ENCODE results near the gene METTL26.

GRCh38 chr16:591892-592517 is 44.1 kb downstream of the METTL26 start:
- TF ChIP-seq ESRRA (IDR thresholded peaks at IDR 0.05; ENCODE audit: borderline replicate concordance, low read length) (no peak), CTCF (IDR thresholded peaks at IDR 0.05) (no peak), POLR2A (IDR thresholded peaks at IDR 0.05; ENCODE audit: low read length) (no peak), CEBPB (IDR thresholded peaks at IDR 0.05) (no peak), HMGXB4 (CRISPR knock-in tag; IDR thresholded peaks at IDR 0.05; ENCODE audit: borderline replicate concordance) (no peak), ZSCAN20 (CRISPR knock-in tag; IDR thresholded peaks at IDR 0.05) (no peak)

All from A549 (cell line).